Skeletal muscle satellite cell (primary cell): ENCODE results near the gene KDM4B. TPM values are rescaled to one million over a fixed set of nuclear protein-coding genes. Genes with fewer than 3 reads are reported as not detected.
"Not testable (repeated sequence)": the region's sequence is repeated elsewhere in the genome, so short reads cannot be mapped to it uniquely, and the experiment has no call there.

ENCODE experiments used
- H3K27me3 ChIP-seq: 2 replicates; pipeline ENCODE4 v1.7.0; 2013; ENCODE audit warnings: low read length; ENCODE audit not compliant: control insufficient read depth, insufficient read depth
- H3K36me3 ChIP-seq: 2 replicates; pipeline ENCODE4 v1.7.0; 2013; ENCODE audit warnings: mild to moderate bottlenecking, control low read depth, low read length; ENCODE audit not compliant: insufficient read depth
- H3K4me1 ChIP-seq: 2 replicates; pipeline ENCODE4 v1.7.0; 2013; ENCODE audit warnings: low read length; ENCODE audit not compliant: control insufficient read depth, insufficient read depth
- H3K4me2 ChIP-seq: 2 replicates; pipeline ENCODE4 v1.7.0; 2013; ENCODE audit warnings: mild to moderate bottlenecking, low read length
- H3K4me3 ChIP-seq: 2 replicates; pipeline ENCODE4 v1.7.0; 2013; ENCODE audit warnings: low read length
- H3K9ac ChIP-seq: 2 replicates; pipeline ENCODE4 v1.7.0; 2013; ENCODE audit warnings: mild to moderate bottlenecking, low read depth, low read length, moderate library complexity
- H3K9me3 ChIP-seq: replicated peaks from 2 replicates; pipeline ENCODE4 v1.7.0; 2013; ENCODE audit warnings: mild to moderate bottlenecking, control low read depth, low read length
- small RNA-seq: library from RNA; depleted of rRNA; stranded (forward); fragments of <200 nt; gene quantifications from one replicate; pipeline ENCODE3, GENCODE V24; 2012

The KDM4B gene

GRCh38 chr19:5194641-5195040 lies 225.7 kb downstream of the KDM4B start:
- H3K36me3 ChIP-seq, result no peaks in the 10 kb centered on the region
- no peak overlapping the region for H3K4me3 ChIP-seq
- no peak overlapping the region for H3K4me2 ChIP-seq
- no peaks in the 10 kb centered on the region for H3K4me1 ChIP-seq
- H3K27me3 ChIP-seq, result no peaks in the 10 kb centered on the region
- H3K9ac ChIP-seq, result no peak overlapping the region
- no peaks in the 10 kb centered on the region for H3K9me3 ChIP-seq

- not testable (repeated sequence) for H3K27me3 ChIP-seq, H3K36me3 ChIP-seq, H3K4me2 ChIP-seq, H3K9me3 ChIP-seq, H3K4me1 ChIP-seq, H3K9ac ChIP-seq, H3K4me3 ChIP-seq
Observed at GRCh38 chr19:5195587-5195986, 226.7 kb downstream of the KDM4B start.

GRCh38 chr19:5196832-5197231 lies 227.9 kb downstream of the KDM4B start:
- Histone ChIP-seq H3K27me3 (no peaks in the 10 kb centered on the region), H3K4me1 (no peaks in the 10 kb centered on the region), H3K36me3 (no peaks in the 10 kb centered on the region), H3K4me2 (no peak overlapping the region), H3K9me3 (peaks cover 6% of the 10 kb centered on the region), H3K9ac (no peak overlapping the region), H3K4me3 (no peak overlapping the region)

GRCh38 chr19:5200844-5201243 lies 231.9 kb downstream of the KDM4B start:
- H3K27me3 ChIP-seq, result no peaks in the 10 kb centered on the region
- no peaks in the 10 kb centered on the region for H3K4me1 ChIP-seq
- H3K36me3 ChIP-seq, result no peaks in the 10 kb centered on the region
- H3K4me2 ChIP-seq, result no peak overlapping the region
- H3K9me3 ChIP-seq, result peaks cover 6% of the 10 kb centered on the region
- H3K9ac ChIP-seq, result no peak overlapping the region
- no peak overlapping the region for H3K4me3 ChIP-seq

GRCh38 chr19:5202553-5202952 lies 233.6 kb downstream of the KDM4B start:
- H3K36me3 ChIP-seq, result no peaks in the 10 kb centered on the region
- no peaks in the 10 kb centered on the region for H3K4me1 ChIP-seq
- H3K4me3 ChIP-seq, result no peak overlapping the region
- H3K9ac ChIP-seq, result no peak overlapping the region
- no peaks in the 10 kb centered on the region for H3K27me3 ChIP-seq
- H3K9me3 ChIP-seq, result peaks cover 6% of the 10 kb centered on the region
- no peak overlapping the region for H3K4me2 ChIP-seq

Small RNA genes lying within 50 kb of the gene (small RNA-seq; reads per million reads assigned to genes)
- gene MIR4747, result not detected
